ENCODE results near the gene ETV4. TPM values are rescaled to one million over a fixed set of nuclear protein-coding genes. Genes with fewer than 3 reads are reported as not detected.

The ETV4 gene
- polyA plus RNA-seq, 2 of the 4 experiments (the other 2 are of a cell fraction), result 18.5 to 39.1 TPM

DNA sequence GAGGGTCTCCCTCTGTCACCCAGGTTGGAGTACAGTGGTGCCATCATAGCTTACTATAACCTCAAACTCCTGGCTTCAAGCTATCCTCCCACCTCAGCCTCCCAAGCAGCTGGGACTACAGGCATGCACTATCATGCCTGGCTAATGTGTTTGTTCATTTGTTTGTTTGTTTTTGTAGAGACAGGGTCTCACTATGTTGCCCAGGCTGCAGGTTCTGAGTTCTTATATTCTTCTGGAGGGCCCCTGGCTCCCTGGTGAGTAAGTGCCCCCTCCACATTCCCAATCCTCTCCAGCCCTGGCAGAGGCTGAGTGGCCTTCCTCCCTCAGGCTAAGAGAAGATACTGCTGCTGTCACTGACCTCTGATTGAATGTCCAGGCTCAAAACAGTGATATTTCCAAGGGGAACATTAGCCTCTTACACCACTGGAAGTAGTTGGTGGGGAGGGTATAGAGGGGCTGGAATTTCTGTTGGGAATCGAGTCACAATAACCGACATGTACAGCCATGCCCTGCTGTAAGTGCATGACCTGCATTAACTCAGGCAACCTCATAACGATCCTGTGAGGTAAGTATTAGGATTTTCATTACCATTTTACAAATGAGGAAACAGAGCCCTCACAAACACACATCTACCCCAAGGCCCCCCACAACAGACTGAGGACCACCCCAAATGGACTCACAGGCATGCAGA, 2.7 kb upstream of the ETV4 start:
- ChIA-PET CTCF (interaction anchor here (0.8 to 2.9 kb wide), 6 partner anchors 22 to 212 kb away, joined by 3 to 29 read pairs (median 6); partner anchors contain the start of gene DHX8), POLR2A (no interaction called here)
- H3K27ac ChIP-seq, result no peak overlapping the region
- DNase-seq (ENCODE audit: low read depth in 1 of 2, low spot score in 1 of 2) (no peak), FAIRE-seq (no peak), ATAC-seq (no peak)
- no peaks in the 10 kb centered on the region for H3K9me3 ChIP-seq
- H3K4me3 ChIP-seq, result no peak overlapping the region
- TF ChIP-seq E2F6 (IDR thresholded peaks at IDR 0.05; ENCODE audit: borderline replicate concordance, low read depth) (no peak), PHF8 (IDR thresholded peaks at IDR 0.05; ENCODE audit: borderline replicate concordance, low read depth) (no peak), JUN (IDR thresholded peaks at IDR 0.05) (no peak)
- TF ChIP-seq, protein P1, sequence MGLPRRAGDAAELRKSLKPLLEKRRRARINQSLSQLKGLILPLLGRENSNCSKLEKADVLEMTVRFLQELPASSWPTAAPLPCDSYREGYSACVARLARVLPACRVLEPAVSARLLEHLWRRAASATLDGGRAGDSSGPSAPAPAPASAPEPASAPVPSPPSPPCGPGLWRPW (IDR thresholded peaks at IDR 0.05), result no peak
- TF ChIP-seq, protein P2, sequence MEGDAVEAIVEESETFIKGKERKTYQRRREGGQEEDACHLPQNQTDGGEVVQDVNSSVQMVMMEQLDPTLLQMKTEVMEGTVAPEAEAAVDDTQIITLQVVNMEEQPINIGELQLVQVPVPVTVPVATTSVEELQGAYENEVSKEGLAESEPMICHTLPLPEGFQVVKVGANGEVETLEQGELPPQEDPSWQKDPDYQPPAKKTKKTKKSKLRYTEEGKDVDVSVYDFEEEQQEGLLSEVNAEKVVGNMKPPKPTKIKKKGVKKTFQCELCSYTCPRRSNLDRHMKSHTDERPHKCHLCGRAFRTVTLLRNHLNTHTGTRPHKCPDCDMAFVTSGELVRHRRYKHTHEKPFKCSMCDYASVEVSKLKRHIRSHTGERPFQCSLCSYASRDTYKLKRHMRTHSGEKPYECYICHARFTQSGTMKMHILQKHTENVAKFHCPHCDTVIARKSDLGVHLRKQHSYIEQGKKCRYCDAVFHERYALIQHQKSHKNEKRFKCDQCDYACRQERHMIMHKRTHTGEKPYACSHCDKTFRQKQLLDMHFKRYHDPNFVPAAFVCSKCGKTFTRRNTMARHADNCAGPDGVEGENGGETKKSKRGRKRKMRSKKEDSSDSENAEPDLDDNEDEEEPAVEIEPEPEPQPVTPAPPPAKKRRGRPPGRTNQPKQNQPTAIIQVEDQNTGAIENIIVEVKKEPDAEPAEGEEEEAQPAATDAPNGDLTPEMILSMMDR (IDR thresholded peaks at IDR 0.05), result no peak
- TF ChIP-seq, protein P3, sequence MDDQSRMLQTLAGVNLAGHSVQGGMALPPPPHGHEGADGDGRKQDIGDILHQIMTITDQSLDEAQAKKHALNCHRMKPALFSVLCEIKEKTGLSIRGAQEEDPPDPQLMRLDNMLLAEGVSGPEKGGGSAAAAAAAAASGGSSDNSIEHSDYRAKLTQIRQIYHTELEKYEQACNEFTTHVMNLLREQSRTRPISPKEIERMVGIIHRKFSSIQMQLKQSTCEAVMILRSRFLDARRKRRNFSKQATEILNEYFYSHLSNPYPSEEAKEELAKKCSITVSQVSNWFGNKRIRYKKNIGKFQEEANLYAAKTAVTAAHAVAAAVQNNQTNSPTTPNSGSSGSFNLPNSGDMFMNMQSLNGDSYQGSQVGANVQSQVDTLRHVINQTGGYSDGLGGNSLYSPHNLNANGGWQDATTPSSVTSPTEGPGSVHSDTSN (IDR thresholded peaks at IDR 0.05), result no peak
- 84% methylated on average over 3 of the region's 3 CpGs for WGBS (ENCODE audit: missing lambda C conversion rate)
- peaks cover 33% of the 10 kb centered on the region for H3K4me1 ChIP-seq
- H3K4me2 ChIP-seq, result no peak overlapping the region

DNA sequence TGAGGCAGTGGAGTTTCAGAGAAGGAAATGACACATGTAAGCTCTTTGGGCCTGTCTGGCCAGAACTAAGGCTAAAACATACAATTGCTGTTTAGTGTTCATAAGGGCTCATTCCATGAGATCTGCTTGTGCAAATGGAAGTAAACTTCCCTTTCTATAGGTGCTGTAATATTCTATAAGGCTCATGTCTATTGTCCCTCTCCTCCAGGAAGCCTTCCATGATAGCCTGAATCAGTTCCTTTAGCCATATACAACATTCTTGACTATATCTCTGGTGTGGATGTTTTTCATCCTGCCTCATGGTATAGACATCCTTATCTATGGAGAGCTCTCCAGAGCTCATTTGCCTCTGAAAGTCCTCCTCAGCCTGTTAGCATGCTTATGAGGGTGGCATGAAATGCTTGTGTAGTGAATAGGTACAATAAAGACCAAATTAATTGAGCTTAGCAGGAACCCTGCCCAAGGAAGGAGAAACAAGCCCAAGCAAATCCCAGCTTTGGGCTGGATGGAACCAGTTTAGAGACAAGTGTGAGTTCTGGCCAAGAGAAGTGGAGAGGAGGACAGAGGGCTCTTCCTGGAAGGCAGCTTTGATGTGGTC, 1.6 kb upstream of the ETV4 start:
- FAIRE-seq (no peak), ATAC-seq (no peak), DNase-seq (ENCODE audit: low read depth in 1 of 2, low spot score in 1 of 2) (no peak)
- TF ChIP-seq NR3C1 (IDR thresholded peaks at IDR 0.05) (no peak), ESRRA (IDR thresholded peaks at IDR 0.05; ENCODE audit: borderline replicate concordance, low read length) (no peak), ZFP36 (IDR thresholded peaks at IDR 0.05; ENCODE audit: borderline replicate concordance, partially characterized antibody) (peak; percentile 83)
- ChIA-PET POLR2A (interaction anchor here (0.5 kb wide), 1 partner anchor 166 kb away, joined by 3 read pairs; no protein-coding TSS in a partner anchor), CTCF (interaction anchor here (0.8 to 2.9 kb wide), 14 partner anchors 14 to 218 kb away, joined by 3 to 29 read pairs (median 5); partner anchors contain the start of gene DHX8)
- Histone ChIP-seq H3K4me3 (no peak overlapping the region), H3K27ac (no peak overlapping the region), H3K4me1 (peaks cover 31% of the 10 kb centered on the region), H3K4me2 (no peak overlapping the region), H3K9me3 (no peaks in the 10 kb centered on the region)

DNA sequence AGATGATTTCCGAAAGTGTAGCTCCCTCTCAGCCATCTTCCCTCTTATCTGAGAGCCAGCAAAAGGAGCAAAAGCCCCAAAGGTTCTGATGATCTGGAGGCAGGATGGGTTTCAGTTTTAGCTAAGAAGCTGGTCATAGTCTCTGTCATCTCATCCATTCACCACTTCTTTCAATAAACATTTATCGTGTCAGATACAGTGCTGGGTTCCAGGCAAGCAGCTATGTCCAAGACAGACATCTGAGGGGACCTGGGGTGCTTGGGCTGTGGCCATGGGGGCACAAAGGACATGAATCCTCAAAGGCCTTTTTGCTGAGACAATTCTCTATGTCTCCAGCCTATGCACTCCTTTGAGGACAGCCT, 1.0 kb upstream of the ETV4 start:
- Histone ChIP-seq H3K4me1 (peaks cover 26% of the 10 kb centered on the region), H3K4me2 (peak overlapping the region; percentile 90), H3K9me3 (no peaks in the 10 kb centered on the region), H3K4me3 (peak overlapping the region; percentile 60; the same call in 2 of the 3 replicates), H3K27ac (peak overlapping the region in 1 of 2 experiments; percentile 95; a peak in 3 of 6 replicates)
- POLR2A ChIA-PET, result interaction anchor here (0.5 to 1.6 kb wide), 4 partner anchors 9 to 167 kb away, joined by 3 to 4 read pairs (median 4); no protein-coding TSS in a partner anchor
- FAIRE-seq (no peak), DNase-seq (ENCODE audit: low read depth in 1 of 2, low spot score in 1 of 2) (no peak), ATAC-seq (no peak)
- CTCF ChIA-PET, result interaction anchor here (0.8 to 2.9 kb wide), 16 partner anchors 13 to 219 kb away, joined by 3 to 29 read pairs (median 4); partner anchors contain the start of gene DHX8
- TF ChIP-seq RNF2 (IDR thresholded peaks at IDR 0.05; ENCODE audit: borderline replicate concordance, low read depth) (no peak), E2F6 (IDR thresholded peaks at IDR 0.05; ENCODE audit: borderline replicate concordance, low read depth) (no peak)
- 75% methylated on average over 2 of the region's 2 CpGs for WGBS (ENCODE audit: missing lambda C conversion rate)

DNA sequence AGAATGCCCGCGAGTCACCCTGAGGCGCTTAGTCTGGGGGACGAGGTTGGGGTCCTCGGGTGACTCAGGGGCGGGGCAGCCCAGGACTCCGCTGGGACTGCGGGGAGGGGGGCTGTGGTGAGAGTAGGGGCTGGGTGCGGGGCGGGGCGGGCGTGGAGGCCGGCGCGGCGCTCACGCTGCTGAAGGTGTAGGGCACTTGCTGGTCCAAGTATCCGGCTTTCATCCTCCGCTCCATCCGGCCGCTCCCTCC, 832 bp downstream of the ETV4 start:
- no peak for FAIRE-seq
- H3K4me2 ChIP-seq, result peak overlapping the region; percentile 90
- peak overlapping the region; percentile 85 to 95 for H3K27ac ChIP-seq
- H3K4me3 ChIP-seq, result peak overlapping the region; percentile 60
- no peaks in the 10 kb centered on the region for H3K9me3 ChIP-seq
- peak in 1 of 2 experiments; percentile 87 for DNase-seq (ENCODE audit: low read depth in 1 of 2, low spot score in 1 of 2)
- CTCF ChIA-PET, result interaction anchor here (0.6 to 2.5 kb wide), 6 partner anchors 15 to 215 kb away, joined by 3 to 6 read pairs (median 4); partner anchors contain the start of gene DHX8
- POLR2A ChIA-PET, result interaction anchor here (0.6 to 1.0 kb wide), 10 partner anchors 12 to 178 kb away, joined by 3 to 8 read pairs (median 4); partner anchors contain the start of gene DHX8
- 3% methylated on average over 6 of the region's 21 CpGs for WGBS (ENCODE audit: missing lambda C conversion rate)
- TF ChIP-seq EHMT2 (IDR thresholded peaks at IDR 0.05; ENCODE audit: low read depth) (no peak), E2F6 (IDR thresholded peaks at IDR 0.05; ENCODE audit: borderline replicate concordance, low read depth) (no peak), RARB (CRISPR knock-in tag; IDR thresholded peaks at IDR 0.05) (no peak), TP53 (CRISPR knock-in tag; IDR thresholded peaks at IDR 0.05) (no peak), NFE2L2 (conservative IDR thresholded peaks at IDR 0.05; ENCODE audit: low read length) (no peak), HOXB5 (CRISPR knock-in tag; IDR thresholded peaks at IDR 0.05) (no peak), HDAC2 (IDR thresholded peaks at IDR 0.05) (no peak)
- TF ChIP-seq, protein P3 (IDR thresholded peaks at IDR 0.05), result no peak
- ATAC-seq, result peak; percentile 54 to 66
- H3K4me1 ChIP-seq, result peaks cover 31% of the 10 kb centered on the region
